ENCODE data around the gene KCNE1.
"Not testable (repeated sequence)": the region's sequence is repeated elsewhere in the genome, so short reads cannot be mapped to it uniquely, and the experiment has no call there.

Gene KCNE1

GRCh38 chr21:34510148-34511142 is 1.6 kb downstream of the KCNE1 start:
- DNase-seq = peak; percentile 23

GRCh38 chr21:34509151-34509550 is 2.9 kb downstream of the KCNE1 start:
- DNase-seq = no peak

- no peak for DNase-seq
Observed at GRCh38 chr21:34504595-34504994, 7.4 kb downstream of the KCNE1 start.

- no peak for DNase-seq
Observed at GRCh38 chr21:34502480-34503106, 9.4 kb downstream of the KCNE1 start.

GRCh38 chr21:34501716-34502115 is 10.3 kb downstream of the KCNE1 start:
- no peak for DNase-seq

- no peak for DNase-seq
Observed at GRCh38 chr21:34500191-34500590, 11.8 kb downstream of the KCNE1 start.

- DNase-seq = no peak
Observed at GRCh38 chr21:34499116-34499515, 12.9 kb downstream of the KCNE1 start.

- no peak for DNase-seq
Observed at GRCh38 chr21:34498623-34499022, 13.4 kb downstream of the KCNE1 start.

- DNase-seq = not testable (repeated sequence)
Observed at GRCh38 chr21:34483854-34484253, 28.2 kb downstream of the KCNE1 start.

GRCh38 chr21:34483435-34483834 is 28.6 kb downstream of the KCNE1 start:
- DNase-seq = not testable (repeated sequence)

GRCh38 chr21:34467333-34467732 is 44.7 kb downstream of the KCNE1 start:
- DNase-seq = not testable (repeated sequence)

- DNase-seq = not testable (repeated sequence)
Observed at GRCh38 chr21:34459426-34459825, 52.6 kb downstream of the KCNE1 start.

GRCh38 chr21:34458266-34458665 is 53.7 kb downstream of the KCNE1 start:
- not testable (repeated sequence) for DNase-seq

GRCh38 chr21:34456180-34456579 is 55.8 kb downstream of the KCNE1 start:
- not testable (repeated sequence) for DNase-seq

GRCh38 chr21:34455628-34456027 is 56.4 kb downstream of the KCNE1 start:
- DNase-seq = not testable (repeated sequence)

GRCh38 chr21:34447018-34447417 is 65.0 kb downstream of the KCNE1 start:
- DNase-seq = not testable (repeated sequence)

- not testable (repeated sequence) for DNase-seq
Observed at GRCh38 chr21:34443486-34443885, 68.5 kb downstream of the KCNE1 start.

GRCh38 chr21:34429710-34430109 is 82.3 kb downstream of the KCNE1 start:
- DNase-seq = not testable (repeated sequence)

GRCh38 chr21:34428441-34428840 is 83.6 kb downstream of the KCNE1 start:
- not testable (repeated sequence) for DNase-seq

- DNase-seq = not testable (repeated sequence)
Observed at GRCh38 chr21:34427339-34427738, 84.7 kb downstream of the KCNE1 start.

GRCh38 chr21:34423805-34424204 is 88.2 kb downstream of the KCNE1 start, which contains the start of gene SMIM34:
TSS of gene SMIM34 (minus strand) at chr21:34423951. CDS start at chr21:34423839, 112 bp downstream.
- DNase-seq = not testable (repeated sequence)

GRCh38 chr21:34417448-34418077 is 94.4 kb downstream of the KCNE1 start:
- not testable (repeated sequence) for DNase-seq

- DNase-seq = not testable (repeated sequence)
Observed at GRCh38 chr21:34407294-34407693, 104.7 kb downstream of the KCNE1 start.
